Heart right ventricle (tissue), 16 donors: ENCODE data around the gene ACVR2B. TPM values are rescaled to one million over a fixed set of nuclear protein-coding genes. Genes with fewer than 3 reads are reported as not detected.

Experiments
- ATAC-seq, 8 donors: fragments of 200-7000 bp; cut with Tn5 transposase; one replicate each; pipeline ENCODE4 v1.9.1; 2020; ENCODE audit warnings: mild to moderate bottlenecking in 8 of 8, moderate library complexity in 8 of 8, moderate number of reproducible peaks in 1 of 8
- DNase-seq, 2 donors: peaks; one replicate each; pipeline ENCODE4 v3.0.0-alpha.2; 2020
- H3K27ac ChIP-seq, 10 donors: fragments of 200-600 bp; sonication (generic) in 2 of 10; one replicate each; pipeline versions ENCODE4 v1.5.0 to v1.8.0; 2020 to 2022; ENCODE audit warnings: mild to moderate bottlenecking in 3 of 10
- H3K27me3 ChIP-seq, 7 donors: fragments of 200-600 bp; one replicate each; pipeline ENCODE4 v1.8.0; 2021 to 2022; ENCODE audit warnings: mild to moderate bottlenecking in 2 of 7
- H3K36me3 ChIP-seq, 9 donors: fragments of 200-600 bp; sonication (generic) in 1 of 9; one replicate each; pipeline versions ENCODE4 v1.5.0 to v1.8.0; 2020 to 2022; ENCODE audit warnings: mild to moderate bottlenecking in 2 of 9
- H3K4me1 ChIP-seq, 9 donors: fragments of 200-600 bp; sonication (generic) in 1 of 9; one replicate each; pipeline versions ENCODE4 v1.5.0 to v1.8.0; 2020 to 2022; ENCODE audit warnings: mild to moderate bottlenecking in 4 of 9
- H3K4me3 ChIP-seq, 10 donors: fragments of 200-600 bp; sonication (generic) in 2 of 10; one replicate each; pipeline versions ENCODE4 v1.5.0 to v1.8.0; 2020 to 2022; ENCODE audit warnings: mild to moderate bottlenecking in 7 of 10, moderate library complexity in 2 of 10
- H3K9me3 ChIP-seq, 11 donors: fragments of 200-600 bp in 10 of 11; sonication (generic) in 2 of 11; one replicate each; pipeline versions ENCODE4 v1.5.0 to v1.8.0; 2013 to 2022; ENCODE audit warnings: mild to moderate bottlenecking in 2 of 11, control low read depth in 1 of 11, moderate library complexity in 1 of 11
- WGBS, 2 donors: extraction: QIAGEN DNeasy Blood & Tissue Kit; methylation state at CpG; one replicate each; pipeline ENCODE4 v1.1.7; 2013; ENCODE audit warnings: inconsistent platforms in 1 of 2; 5-methylcytosine and 5-hydroxymethylcytosine counted together
- intact Hi-C, 10 donors: fragments of 100-400 bp; cut with DNase I; formaldehyde crosslinking; loops; one replicate each; pipeline versions ENCODE4 v1.11.1 to v1.14.2; 2022
- polyA plus RNA-seq, 2 donors: library from polyadenylated mRNA; stranded (reverse); fragments of 200-250 nt; gene quantifications; one replicate each; pipeline ENCODE4 v1.2.3, GENCODE V29; 2013
- total RNA-seq, 10 donors: library from RNA; stranded (reverse); fragmentation: NEBNext Ultra II Directional in 3 of 10; extraction: Animal tissue kit (Norgen Biotek cat#: 25700) in 3 of 10; gene quantifications; one replicate each; pipeline versions ENCODE4 v1.2.1 to v1.2.4, GENCODE V29; 2021 to 2023
- TF ChIP-seq, protein P1 (sequence below), 9 donors: fragments of 200-600 bp; sonication (generic) in 2 of 9; IDR thresholded peaks; one replicate each; pipeline versions ENCODE4 v1.5.0 to v1.8.0; 2021 to 2022; ENCODE audit warnings: antibody characterized with exemption in 9 of 9, mild to moderate bottlenecking in 5 of 9, moderate library complexity in 1 of 9
- donor health status: Arrhythmogenic right ventricular cardiomyopathy.
- donor health status: ischemic (EF 13 %, LVEDD 7.1; RV severe dilation, severe dysfunction).
- donor health status: healthy with polysubstance abuse.
- donor health status: DM: no; HTN: yes; CAD: no.
- donor health status: DM: no; HTN: no; CAD: no.
- donor health status: ischemic (EF 25% LVEDD 6.9; RV normal size, moderate dysfunction).
- donor health status: ischemic (EF 25% LVEDD 5.7; RV mildly dilated, moderate dysfunction).
- donor health status: healthy.
- donor health status: DM: yes; HTN: yes; CAD: no.
- donor health status: Ischemic cardiomyopathy.
- donor health status: ischemic (EF 35%, LVEDD 5.7; RV mildly dilated, moderate dysfunction).
- donor health status: nonischemic (EF 11% LVEDD 7.7; RV severe dilation, severe dysfunction).
- donor health status: DM: yes; HTN: yes; CAD: no.
- donor health status: PGD.
- donor health status: ischemic (EF 29% LVEDD 5.4; RV normal size, mild dysfunction).
- donor health status: nonischemic (EF 23%, LVEDD 6.1; RV moderate dilation, normal function).

The ACVR2B gene
- total and polyA plus RNA-seq, 12 donors = 0.43 to 7.6 (median 6.1) TPM

DNA sequence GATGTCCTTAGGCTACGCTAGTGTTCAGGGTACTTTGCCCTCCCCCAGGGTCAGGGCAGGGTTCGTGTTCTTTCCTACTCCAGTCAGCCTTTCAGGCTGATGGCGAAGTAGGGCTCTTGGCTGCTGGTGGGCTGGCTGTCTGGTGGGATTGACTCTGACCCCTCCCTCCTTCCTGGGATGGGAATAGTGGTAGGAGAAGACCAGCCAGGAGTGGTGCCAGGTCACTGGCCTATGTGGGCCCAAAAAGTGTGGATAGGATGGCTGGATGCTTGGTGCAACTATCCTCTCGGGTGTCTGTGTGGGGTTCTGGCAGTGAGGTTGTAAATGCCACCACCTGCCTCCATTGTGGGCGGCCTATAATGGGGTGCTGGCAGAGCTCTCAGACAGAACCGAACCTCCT lies 22.0 kb downstream of the ACVR2B start:
- Histone ChIP-seq H3K36me3 (peaks cover 0 to 30% (median 11%) of the 10 kb centered on the region in 9 donors), H3K9me3 (peaks cover 0 to under 1% (median 0%) of the 10 kb centered on the region in 11 donors), H3K27ac (no peak overlapping the region), H3K27me3 (no peaks in the 10 kb centered on the region), H3K4me1 (peaks cover 0 to 30% (median 12%) of the 10 kb centered on the region in 9 donors), H3K4me3 (no peak overlapping the region)
- DNase-seq (no peak), ATAC-seq (no peak)
- WGBS, 2 donors = 92 to 93% methylated on average over 6 of the region's 6 CpGs
- TF ChIP-seq, protein P1, sequence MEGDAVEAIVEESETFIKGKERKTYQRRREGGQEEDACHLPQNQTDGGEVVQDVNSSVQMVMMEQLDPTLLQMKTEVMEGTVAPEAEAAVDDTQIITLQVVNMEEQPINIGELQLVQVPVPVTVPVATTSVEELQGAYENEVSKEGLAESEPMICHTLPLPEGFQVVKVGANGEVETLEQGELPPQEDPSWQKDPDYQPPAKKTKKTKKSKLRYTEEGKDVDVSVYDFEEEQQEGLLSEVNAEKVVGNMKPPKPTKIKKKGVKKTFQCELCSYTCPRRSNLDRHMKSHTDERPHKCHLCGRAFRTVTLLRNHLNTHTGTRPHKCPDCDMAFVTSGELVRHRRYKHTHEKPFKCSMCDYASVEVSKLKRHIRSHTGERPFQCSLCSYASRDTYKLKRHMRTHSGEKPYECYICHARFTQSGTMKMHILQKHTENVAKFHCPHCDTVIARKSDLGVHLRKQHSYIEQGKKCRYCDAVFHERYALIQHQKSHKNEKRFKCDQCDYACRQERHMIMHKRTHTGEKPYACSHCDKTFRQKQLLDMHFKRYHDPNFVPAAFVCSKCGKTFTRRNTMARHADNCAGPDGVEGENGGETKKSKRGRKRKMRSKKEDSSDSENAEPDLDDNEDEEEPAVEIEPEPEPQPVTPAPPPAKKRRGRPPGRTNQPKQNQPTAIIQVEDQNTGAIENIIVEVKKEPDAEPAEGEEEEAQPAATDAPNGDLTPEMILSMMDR (IDR thresholded peaks at IDR 0.05) = no peak
- intact Hi-C loops = loop anchor here in 6 of 10 donors (5.0 to 10.0 kb wide), 5 partner anchors 128 to 471 kb away; partner anchors contain the start of gene XYLB (in 2 of the 6)

DNA sequence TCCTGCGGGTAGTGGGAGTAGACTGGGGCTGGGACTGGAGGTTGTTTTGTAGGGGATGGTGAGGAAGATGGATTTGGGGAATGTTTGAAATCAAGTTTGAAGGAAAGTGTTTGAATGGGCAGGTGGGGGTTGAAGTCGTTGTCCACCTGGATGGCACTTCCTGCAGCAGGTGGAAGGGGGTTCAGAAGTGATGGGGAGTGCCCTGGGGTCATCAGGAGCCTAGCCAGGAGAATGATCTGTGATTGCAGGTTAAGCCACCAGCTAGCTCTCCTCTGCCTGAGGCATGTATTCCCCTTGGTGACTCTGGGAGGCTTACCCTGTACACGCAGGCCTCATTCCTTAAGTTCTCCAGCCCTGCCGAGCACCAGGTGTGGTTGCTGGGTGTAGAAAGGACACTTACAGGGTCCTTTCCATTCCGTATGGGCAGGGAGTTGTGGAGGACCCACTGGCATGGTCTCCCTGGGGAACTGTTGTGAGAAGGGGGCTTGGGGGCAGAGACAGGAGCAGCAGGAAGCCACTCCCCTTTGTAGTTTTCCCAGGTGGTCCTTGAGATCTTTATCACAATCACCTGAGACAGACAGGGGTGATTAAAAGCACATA lies 22.6 kb downstream of the ACVR2B start:
- H3K27me3 ChIP-seq = no peaks in the 10 kb centered on the region
- peaks cover 0 to 36% (median 16%) of the 10 kb centered on the region in 9 donors for H3K36me3 ChIP-seq
- H3K4me1 ChIP-seq = peaks cover 0 to 30% (median 12%) of the 10 kb centered on the region in 9 donors
- intact Hi-C loops = loop anchor here in 6 of 10 donors (5.0 to 10.0 kb wide), 5 partner anchors 129 to 471 kb away; partner anchors contain the start of gene XYLB (in 2 of the 6)
- ATAC-seq (no peak), DNase-seq (no peak)
- no peaks in the 10 kb centered on the region for H3K9me3 ChIP-seq
- 68 to 78% methylated on average over 5 of the region's 5 CpGs for WGBS, 2 donors
- H3K27ac ChIP-seq = no peak overlapping the region
- H3K4me3 ChIP-seq = no peak overlapping the region
- TF ChIP-seq, protein P1 (IDR thresholded peaks at IDR 0.05) = no peak

DNA sequence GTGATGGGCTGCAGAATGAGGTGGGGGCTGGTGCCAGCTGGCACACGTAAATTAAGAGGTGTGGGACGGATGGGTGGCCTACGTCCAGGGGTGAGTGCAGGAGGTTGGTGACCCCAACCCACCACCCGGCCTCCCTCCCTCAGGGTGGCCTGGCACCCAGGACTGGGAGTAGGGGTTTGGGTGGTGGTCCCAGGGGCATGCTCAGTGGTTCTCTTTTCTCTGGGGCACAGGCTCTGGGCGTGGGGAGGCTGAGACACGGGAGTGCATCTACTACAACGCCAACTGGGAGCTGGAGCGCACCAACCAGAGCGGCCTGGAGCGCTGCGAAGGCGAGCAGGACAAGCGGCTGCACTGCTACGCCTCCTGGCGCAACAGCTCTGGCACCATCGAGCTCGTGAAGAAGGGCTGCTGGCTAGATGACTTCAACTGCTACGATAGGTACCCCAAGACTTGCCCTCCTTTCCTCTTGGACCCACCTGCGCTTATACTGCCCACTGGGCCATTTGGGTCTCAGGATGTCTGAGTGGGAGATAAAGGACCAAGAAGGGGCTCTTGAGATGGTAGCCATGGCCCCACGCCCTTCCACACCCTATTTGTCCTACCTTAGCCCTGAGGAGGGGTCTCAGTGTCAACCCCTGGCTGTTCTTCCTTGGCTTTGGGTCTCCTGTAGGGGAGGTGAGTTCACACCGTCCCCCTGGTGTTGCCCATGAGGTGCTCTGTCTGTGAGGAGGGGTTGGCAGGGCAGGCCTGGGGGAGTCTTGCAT lies 23.5 kb downstream of the ACVR2B start:
- Histone ChIP-seq H3K9me3 (no peaks in the 10 kb centered on the region), H3K4me1 (peaks cover 0 to 23% (median 12%) of the 10 kb centered on the region in 9 donors), H3K27ac (no peak overlapping the region), H3K27me3 (no peaks in the 10 kb centered on the region), H3K36me3 (peaks cover 0 to 46% (median 26%) of the 10 kb centered on the region in 9 donors), H3K4me3 (no peak overlapping the region)
- intact Hi-C loops = loop anchor here in 6 of 10 donors (5.0 to 10.0 kb wide), 5 partner anchors 130 to 472 kb away; partner anchors contain the start of gene XYLB (in 2 of the 6)
- 94% methylated on average over 21 of the region's 21 CpGs for WGBS, 2 donors
- TF ChIP-seq, protein P1 (IDR thresholded peaks at IDR 0.05) = no peak
- ATAC-seq (no peak), DNase-seq (no peak)

DNA sequence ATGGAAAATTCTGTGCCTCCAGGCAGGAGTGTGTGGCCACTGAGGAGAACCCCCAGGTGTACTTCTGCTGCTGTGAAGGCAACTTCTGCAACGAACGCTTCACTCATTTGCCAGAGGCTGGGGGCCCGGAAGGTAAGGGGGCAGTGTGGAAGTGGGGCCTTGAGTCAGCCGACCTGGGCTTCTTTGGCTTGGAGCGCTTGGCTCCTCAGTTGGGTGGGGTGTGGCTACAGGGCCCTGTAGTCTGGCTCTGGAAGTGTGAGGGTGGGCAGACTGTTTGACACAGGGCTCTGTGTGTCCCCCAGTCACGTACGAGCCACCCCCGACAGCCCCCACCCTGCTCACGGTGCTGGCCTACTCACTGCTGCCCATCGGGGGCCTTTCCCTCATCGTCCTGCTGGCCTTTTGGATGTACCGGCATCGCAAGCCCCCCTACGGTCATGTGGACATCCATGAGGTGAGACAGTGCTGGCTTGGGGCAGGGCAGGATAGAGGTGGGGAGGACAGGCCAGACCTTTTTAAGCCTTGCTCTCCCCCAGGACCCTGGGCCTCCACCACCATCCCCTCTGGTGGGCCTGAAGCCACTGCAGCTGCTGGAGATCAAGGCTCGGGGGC lies 24.3 kb downstream of the ACVR2B start:
- TF ChIP-seq, protein P1 (IDR thresholded peaks at IDR 0.05) = no peak
- H3K27ac ChIP-seq = no peak overlapping the region
- ATAC-seq = no peak
- DNase-seq = no peak
- H3K4me1 ChIP-seq = peaks cover 0 to 16% (median 10%) of the 10 kb centered on the region in 9 donors
- no peaks in the 10 kb centered on the region for H3K9me3 ChIP-seq
- H3K36me3 ChIP-seq = peaks cover 0 to 53% (median 26%) of the 10 kb centered on the region in 9 donors
- H3K27me3 ChIP-seq = no peaks in the 10 kb centered on the region
- no peak overlapping the region for H3K4me3 ChIP-seq
- 92 to 93% methylated on average over 15 of the region's 15 CpGs for WGBS, 2 donors
- intact Hi-C loops = loop anchor here in 9 of 10 donors (2.0 to 10.0 kb wide), 6 partner anchors 131 to 473 kb away; partner anchors contain the start of gene XYLB (in 7 of the 9)
